A549 (cell line): ENCODE measurements around the gene ANKDD1A. TPM values are rescaled to one million over a fixed set of nuclear protein-coding genes. Genes with fewer than 3 reads are reported as not detected.

Experiments
- CBX8 ChIP-seq: fragments of 200-600 bp; sonication (generic); IDR thresholded peaks from 2 replicates; pipeline ENCODE4 v1.6.1; 2016
- CEBPB ChIP-seq, 2 experiments: fragments of >200 bp in 1 of 2; sonication (Bioruptor Twin) in 1 of 2; formaldehyde crosslinking in 1 of 2; IDR thresholded peaks; 2 replicates each; pipeline ENCODE4 v1.6.1; 2012 to 2016
- CTCF ChIP-seq: fragments of >200 bp; sonication (Bioruptor Twin); formaldehyde crosslinking; IDR thresholded peaks from 3 replicates; pipeline ENCODE4 v1.5.1; 2016
- EHF ChIP-seq: fragments of 250-450 bp; sonication (Bioruptor Pico); IDR thresholded peaks from 2 replicates; pipeline ENCODE4 v1.5.0; 2020; ENCODE audit warnings: mild to moderate bottlenecking
- EP300 ChIP-seq, 2 experiments: fragments of >200 bp; sonication (Bioruptor Twin); formaldehyde crosslinking; IDR thresholded peaks; 2 replicates in 1 of 2; 3 replicates in 1 of 2; pipeline ENCODE4 v1.6.1; 2016 to 2017
- FOSB ChIP-seq: fragments of 250-450 bp; sonication (Bioruptor Pico); IDR thresholded peaks from 2 replicates; pipeline ENCODE4 v1.5.0; 2020; ENCODE audit warnings: mild to moderate bottlenecking, moderate library complexity
- GATA3 ChIP-seq: IDR thresholded peaks from 2 replicates; pipeline ENCODE4 v1.6.1; 2012; ENCODE audit warnings: borderline replicate concordance
- HMGXB4 ChIP-seq: fragments of 250-450 bp; sonication (Bioruptor Pico); IDR thresholded peaks from 2 replicates; pipeline ENCODE4 v1.5.0; 2021; ENCODE audit warnings: mild to moderate bottlenecking, moderate library complexity, borderline replicate concordance
- KDM5A ChIP-seq: fragments of 200-600 bp; sonication (generic); IDR thresholded peaks from 2 replicates; pipeline ENCODE4 v1.6.1; 2016; ENCODE audit warnings: antibody characterized with exemption, mild to moderate bottlenecking
- MAFK ChIP-seq: fragments of 450-650 bp; IDR thresholded peaks from 2 replicates; pipeline ENCODE4 v1.6.1; 2014; ENCODE audit not compliant: partially characterized antibody
- MAZ ChIP-seq: fragments of 150-350 bp; IDR thresholded peaks from 2 replicates; pipeline ENCODE4 v1.6.1; 2014; ENCODE audit warnings: antibody characterized with exemption, low read depth, low read length, borderline replicate concordance
- MYC ChIP-seq: IDR thresholded peaks from 2 replicates; pipeline ENCODE4 v1.6.1; 2012; ENCODE audit warnings: mild to moderate bottlenecking, inconsistent platforms, low read length, improper control_type of control experiment, borderline replicate concordance
- NFE2L2 ChIP-seq: fragments of 150-350 bp; conservative IDR thresholded peaks from 2 replicates; pipeline ENCODE4 v1.6.1; 2014; ENCODE audit warnings: low read length
- NPAS2 ChIP-seq: fragments of 250-450 bp; sonication (Bioruptor Pico); IDR thresholded peaks from 2 replicates; pipeline ENCODE4 v1.8.0; 2022; ENCODE audit warnings: mild to moderate bottlenecking, moderate library complexity, borderline replicate concordance
- NR3C1 ChIP-seq: fragments of >200 bp; sonication (Bioruptor Twin); formaldehyde crosslinking; IDR thresholded peaks from 3 replicates; pipeline ENCODE4 v1.6.1; 2017
- PBX3 ChIP-seq: IDR thresholded peaks from 2 replicates; pipeline ENCODE4 v1.6.1; 2012
- PHF8 ChIP-seq: fragments of 200-600 bp; sonication (generic); IDR thresholded peaks from 2 replicates; pipeline ENCODE4 v1.6.1; 2016; ENCODE audit warnings: low read depth, mild to moderate bottlenecking, antibody characterized with exemption, moderate library complexity, borderline replicate concordance
- POLR2A ChIP-seq: IDR thresholded peaks from 2 replicates; pipeline ENCODE4 v1.6.1; 2012; ENCODE audit warnings: mild to moderate bottlenecking, low read length
- POLR2AphosphoS2 ChIP-seq: conservative IDR thresholded peaks from 2 replicates; pipeline ENCODE4 v1.6.1; 2012; ENCODE audit warnings: low read length, improper control_type of control experiment, inconsistent platforms
- RARB ChIP-seq: fragments of 250-450 bp; sonication (Bioruptor Pico); IDR thresholded peaks from 2 replicates; pipeline ENCODE4 v1.8.0; 2021; ENCODE audit warnings: mild to moderate bottlenecking, moderate library complexity
- RCOR1 ChIP-seq: fragments of 150-350 bp; IDR thresholded peaks from 2 replicates; pipeline ENCODE4 v1.6.1; 2014; ENCODE audit warnings: antibody characterized with exemption, low read length, low read depth
- REST ChIP-seq: fragments of 200-600 bp; sonication (generic); IDR thresholded peaks from 2 replicates; pipeline ENCODE4 v1.6.1; 2016; ENCODE audit warnings: antibody characterized with exemption, mild to moderate bottlenecking, moderate library complexity
- RFX5 ChIP-seq: fragments of 450-650 bp; IDR thresholded peaks from 2 replicates; pipeline ENCODE4 v1.7.1; 2014; ENCODE audit warnings: antibody characterized with exemption, mild to moderate bottlenecking, moderate library complexity
- SMC3 ChIP-seq: fragments of >200 bp; sonication (Bioruptor Twin); formaldehyde crosslinking; IDR thresholded peaks from 3 replicates; pipeline ENCODE4 v1.6.1; 2018; ENCODE audit warnings: inconsistent platforms
- ZNF302 ChIP-seq: fragments of 250-450 bp; sonication (Bioruptor Pico); IDR thresholded peaks from 2 replicates; pipeline ENCODE4 v1.9.0; 2021; ENCODE audit warnings: inconsistent platforms, mild to moderate bottlenecking, moderate library complexity
- polyA plus RNA-seq, 4 experiments: library from polyadenylated mRNA; depleted of rRNA in 3 of 4; stranded (reverse); fragments of >200 nt; fragmentation: RNase III in 1 of 4; extraction: RNeasy Plus Mini Kit Qiagen cat#74134 plus additional on column Dnase treatment in 1 of 4; gene quantifications; 2 replicates in 3 of 4; 3 replicates in 1 of 4; pipeline ENCODE4 v1.2.3, GENCODE V29; 2011 to 2017
- TF ChIP-seq, protein P1 (sequence below): fragments of >200 bp; sonication (Bioruptor Twin); formaldehyde crosslinking; IDR thresholded peaks from 3 replicates; pipeline ENCODE4 v1.6.1; 2016
- TF ChIP-seq, protein P2 (sequence below): IDR thresholded peaks from 2 replicates; pipeline ENCODE4 v1.6.1; 2012
- TF ChIP-seq, protein P3 (sequence below): fragments of >200 bp; sonication (Bioruptor Twin); formaldehyde crosslinking; IDR thresholded peaks from 2 replicates; pipeline ENCODE4 v1.6.1; 2016

Gene ANKDD1A
- polyA plus RNA-seq, 2 of the 4 experiments (the other 2 are of a cell fraction) = 2.7 to 2.8 TPM

GRCh38 chr15:64989416-64990167 lies 77.9 kb downstream of the ANKDD1A start, which contains the start of gene SPG21 (continued):
- TF ChIP-seq, protein P1, sequence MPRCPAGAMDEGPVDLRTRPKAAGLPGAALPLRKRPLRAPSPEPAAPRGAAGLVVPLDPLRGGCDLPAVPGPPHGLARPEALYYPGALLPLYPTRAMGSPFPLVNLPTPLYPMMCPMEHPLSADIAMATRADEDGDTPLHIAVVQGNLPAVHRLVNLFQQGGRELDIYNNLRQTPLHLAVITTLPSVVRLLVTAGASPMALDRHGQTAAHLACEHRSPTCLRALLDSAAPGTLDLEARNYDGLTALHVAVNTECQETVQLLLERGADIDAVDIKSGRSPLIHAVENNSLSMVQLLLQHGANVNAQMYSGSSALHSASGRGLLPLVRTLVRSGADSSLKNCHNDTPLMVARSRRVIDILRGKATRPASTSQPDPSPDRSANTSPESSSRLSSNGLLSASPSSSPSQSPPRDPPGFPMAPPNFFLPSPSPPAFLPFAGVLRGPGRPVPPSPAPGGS = peak; percentile 87; the same call in 1 of the 3 replicates
- TF ChIP-seq POLR2A (peak; percentile 90), RFX5 (no peak), CTCF (no peak), SMC3 (no peak), MYC (peak; percentile 80), GATA3 (peak; percentile 37), PBX3 (peak; percentile 79; the same call in 1 of the 2 replicates), EP300 (IDR thresholded peaks at IDR 0.05) (no peak), ZNF302 (CRISPR knock-in tag) (no peak), NFE2L2 (no peak), RARB (CRISPR knock-in tag) (no peak), MAFK (no peak), CEBPB (IDR thresholded peaks at IDR 0.05) (no peak), EHF (0 out of 2 replicates have a peak, but pooled peaks have one; percentile 14), MAZ (peak; percentile 82), RCOR1 (no peak), CBX8 (no peak), FOSB (CRISPR knock-in tag) (no peak), POLR2AphosphoS2 (no peak), PHF8 (peak; percentile 47; the same call in 1 of the 2 replicates), KDM5A (no peak), NPAS2 (peak; percentile 90), REST (peak; percentile 68), NR3C1 (no peak), HMGXB4 (peak; percentile 65; the same call in 1 of the 2 replicates)
- TF ChIP-seq, protein P2, sequence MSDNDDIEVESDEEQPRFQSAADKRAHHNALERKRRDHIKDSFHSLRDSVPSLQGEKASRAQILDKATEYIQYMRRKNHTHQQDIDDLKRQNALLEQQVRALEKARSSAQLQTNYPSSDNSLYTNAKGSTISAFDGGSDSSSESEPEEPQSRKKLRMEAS = peak; percentile 90
- TF ChIP-seq, protein P3, sequence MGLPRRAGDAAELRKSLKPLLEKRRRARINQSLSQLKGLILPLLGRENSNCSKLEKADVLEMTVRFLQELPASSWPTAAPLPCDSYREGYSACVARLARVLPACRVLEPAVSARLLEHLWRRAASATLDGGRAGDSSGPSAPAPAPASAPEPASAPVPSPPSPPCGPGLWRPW = no peak
